Neural cell (in vitro differentiated cells): ENCODE measurements around the gene SULT6B1. TPM values are rescaled to one million over a fixed set of nuclear protein-coding genes. Genes with fewer than 3 reads are reported as not detected.

Experiments used
- H2AFZ ChIP-seq: fragments of 200-600, 300-800 bp; sonication (generic), shearing (Covaris generic); 2 replicates; pipeline ENCODE4 v1.6.0; 2014; ENCODE audit warnings: low read depth, mild to moderate bottlenecking, antibody characterized with exemption, low read length, moderate library complexity
- H3F3A ChIP-seq: fragments of 200-600 bp; shearing (Covaris generic); 2 replicates; pipeline ENCODE4 v1.6.1; 2016; ENCODE audit warnings: mild to moderate bottlenecking, moderate library complexity, mixed read lengths, antibody characterized with exemption, low read length; ENCODE audit not compliant: insufficient read depth, poor library complexity, severe bottlenecking
- H3K27ac ChIP-seq: fragments of 200-600, 300-800 bp; sonication (generic), shearing (Covaris generic); 2 replicates; pipeline ENCODE4 v1.5.1; 2014; ENCODE audit warnings: mild to moderate bottlenecking, low read length, moderate library complexity
- H3K27me3 ChIP-seq: fragments of 300-800, 200-600 bp; sonication (generic), shearing (Covaris generic); 2 replicates; pipeline ENCODE4 v1.6.0; 2014; ENCODE audit warnings: mild to moderate bottlenecking, low read depth, low read length, moderate library complexity; ENCODE audit not compliant: insufficient read depth
- H3K36me3 ChIP-seq: fragments of 300-800, 200-600 bp; sonication (generic), shearing (Covaris generic); 2 replicates; pipeline ENCODE4 v1.5.1; 2014; ENCODE audit warnings: mild to moderate bottlenecking, antibody characterized with exemption, low read length, moderate library complexity; ENCODE audit not compliant: insufficient read depth
- H3K4me2 ChIP-seq: fragments of 300-800, 200-600 bp; sonication (generic), shearing (Covaris generic); 2 replicates; pipeline ENCODE4 v1.6.0; 2014; ENCODE audit warnings: mild to moderate bottlenecking, low read length
- H3K4me3 ChIP-seq: fragments of 300-800, 200-600 bp; sonication (generic), shearing (Covaris generic); 2 replicates; pipeline ENCODE4 v1.5.1; 2014; ENCODE audit warnings: mild to moderate bottlenecking, low read length, moderate library complexity
- H3K79me2 ChIP-seq: fragments of 200-600 bp; shearing (Covaris generic); replicated peaks from 2 replicates; pipeline ENCODE4 v1.6.0; 2014; ENCODE audit warnings: mild to moderate bottlenecking, low read length, moderate library complexity; ENCODE audit not compliant: insufficient read depth
- H3K9ac ChIP-seq: fragments of 300-800, 200-600 bp; sonication (generic), shearing (Covaris generic); 2 replicates; pipeline ENCODE4 v1.6.1; 2016; ENCODE audit warnings: mild to moderate bottlenecking, low read length, mixed read lengths
- H3K9me2 ChIP-seq: fragments of 200-600 bp; shearing (Covaris generic); 2 replicates; pipeline ENCODE4 v1.6.1; 2016; ENCODE audit warnings: mild to moderate bottlenecking, low read length, mixed read lengths; ENCODE audit not compliant: insufficient read depth
- H3K9me3 ChIP-seq: fragments of 200-600, 300-800 bp; sonication (generic), shearing (Covaris generic); 2 replicates; pipeline ENCODE4 v1.6.1; 2016; ENCODE audit warnings: mild to moderate bottlenecking, mixed run types, low read length, moderate library complexity, mixed read lengths
- H4K20me1 ChIP-seq: fragments of 200-600 bp; shearing (Covaris generic); 2 replicates; pipeline ENCODE4 v1.6.1; 2016; ENCODE audit warnings: mild to moderate bottlenecking, mixed run types; ENCODE audit not compliant: insufficient read depth
- CTCF ChIP-seq: fragments of 450-650 bp; IDR thresholded peaks from 2 replicates; pipeline ENCODE4 v1.5.1; 2014; ENCODE audit warnings: antibody characterized with exemption, mild to moderate bottlenecking, moderate library complexity; ENCODE audit not compliant: poor library complexity, severe bottlenecking
- EP300 ChIP-seq: fragments of 450-650 bp; conservative IDR thresholded peaks from 2 replicates; pipeline ENCODE4 v1.6.1; 2014; ENCODE audit warnings: antibody characterized with exemption, mild to moderate bottlenecking, moderate library complexity; ENCODE audit not compliant: poor library complexity, severe bottlenecking
- EZH2 ChIP-seq: fragments of 200-600, 300-800 bp; shearing (Covaris generic), sonication (generic); IDR thresholded peaks from 2 replicates; pipeline ENCODE4 v1.6.1; 2014; ENCODE audit warnings: antibody characterized with exemption, low read length, borderline replicate concordance, mild to moderate bottlenecking; ENCODE audit not compliant: insufficient read depth, poor library complexity, severe bottlenecking
- MXI1 ChIP-seq: fragments of 450-650 bp; conservative IDR thresholded peaks from 2 replicates; pipeline ENCODE4 v1.6.1; 2014; ENCODE audit warnings: antibody characterized with exemption, mild to moderate bottlenecking; ENCODE audit not compliant: poor library complexity, severe bottlenecking
- POLR2AphosphoS5 ChIP-seq: IDR thresholded peaks from 2 replicates; pipeline ENCODE4 v1.6.1; 2012
- RAD21 ChIP-seq: fragments of 450-650 bp; conservative IDR thresholded peaks from 2 replicates; pipeline ENCODE4 v1.6.1; 2014; ENCODE audit warnings: antibody characterized with exemption, mild to moderate bottlenecking, moderate library complexity
- REST ChIP-seq: IDR thresholded peaks from 2 replicates; pipeline ENCODE4 v1.6.1; 2012; ENCODE audit warnings: borderline replicate concordance
- SMC3 ChIP-seq: fragments of 450-650 bp; conservative IDR thresholded peaks from 2 replicates; pipeline ENCODE4 v1.6.1; 2014; ENCODE audit warnings: antibody characterized with exemption, mild to moderate bottlenecking, moderate library complexity; ENCODE audit not compliant: poor library complexity
- TAF1 ChIP-seq: IDR thresholded peaks from 2 replicates; pipeline ENCODE4 v1.6.1; 2012; ENCODE audit warnings: low read depth
- polyA plus RNA-seq: library from polyadenylated mRNA; depleted of rRNA; stranded (reverse); fragments of >200 nt; gene quantifications from 2 replicates; pipeline ENCODE4 v1.2.3, GENCODE V29; 2014

SULT6B1 gene
- polyA plus RNA-seq, 1 donor from 2014 or later, result not detected

GRCh38 chr2:37146062-37146461, 42.4 kb downstream of the SULT6B1 start:
- H3K27ac ChIP-seq, result no peak overlapping the region
- no peak for TF ChIP-seq EZH2
- TF ChIP-seq TAF1, result no peak
- TF ChIP-seq POLR2AphosphoS5, result no peak
- TF ChIP-seq MXI1, result no peak
- TF ChIP-seq REST, result no peak
- TF ChIP-seq RAD21, result no peak
- TF ChIP-seq EP300, result no peak
- no peak for TF ChIP-seq CTCF
- TF ChIP-seq SMC3, result no peak
- no peaks in the 10 kb centered on the region for H3K27me3 ChIP-seq
- H3K9ac ChIP-seq, result no peak overlapping the region
- H3K4me2 ChIP-seq, result no peak overlapping the region
- no peak overlapping the region for H2AFZ ChIP-seq
- H3K36me3 ChIP-seq, result no peaks in the 10 kb centered on the region
- H4K20me1 ChIP-seq, result no peaks in the 10 kb centered on the region
- H3K79me2 ChIP-seq, result no peaks in the 10 kb centered on the region
- H3K4me3 ChIP-seq, result no peak overlapping the region
- no peaks in the 10 kb centered on the region for H3K9me2 ChIP-seq
- H3F3A ChIP-seq, result no peaks in the 10 kb centered on the region
- H3K9me3 ChIP-seq, result no peaks in the 10 kb centered on the region

- Histone ChIP-seq H3K4me3 (no peak overlapping the region), H3K9me2 (no peaks in the 10 kb centered on the region), H3K9me3 (no peaks in the 10 kb centered on the region), H3K27me3 (no peaks in the 10 kb centered on the region), H4K20me1 (no peaks in the 10 kb centered on the region), H3K4me2 (no peak overlapping the region), H3F3A (no peaks in the 10 kb centered on the region), H3K79me2 (no peaks in the 10 kb centered on the region), H3K36me3 (no peaks in the 10 kb centered on the region), H2AFZ (no peak overlapping the region), H3K9ac (no peak overlapping the region), H3K27ac (no peak overlapping the region)
- no peak for TF ChIP-seq CTCF
- no peak for TF ChIP-seq EP300
- TF ChIP-seq EZH2, result no peak
- TF ChIP-seq MXI1, result no peak
- no peak for TF ChIP-seq RAD21
- TF ChIP-seq REST, result no peak
- TF ChIP-seq POLR2AphosphoS5, result no peak
- TF ChIP-seq SMC3, result no peak
- no peak for TF ChIP-seq TAF1
These were observed 44.5 kb downstream of the SULT6B1 start for GRCh38 chr2:37143974-37144373.
